GOT3 (cell line): ENCODE results near the gene DSCAM.
"Not testable (repeated sequence)": the region's sequence is repeated elsewhere in the genome, so short reads cannot be mapped to it uniquely, and the experiment has no call there.

Experiments used
- DNase-seq: peaks from one replicate; lab custom pipeline; 2025; ENCODE audit warnings: mixed read lengths; lab: John Stamatoyannopoulos, UW

Gene DSCAM

DNA sequence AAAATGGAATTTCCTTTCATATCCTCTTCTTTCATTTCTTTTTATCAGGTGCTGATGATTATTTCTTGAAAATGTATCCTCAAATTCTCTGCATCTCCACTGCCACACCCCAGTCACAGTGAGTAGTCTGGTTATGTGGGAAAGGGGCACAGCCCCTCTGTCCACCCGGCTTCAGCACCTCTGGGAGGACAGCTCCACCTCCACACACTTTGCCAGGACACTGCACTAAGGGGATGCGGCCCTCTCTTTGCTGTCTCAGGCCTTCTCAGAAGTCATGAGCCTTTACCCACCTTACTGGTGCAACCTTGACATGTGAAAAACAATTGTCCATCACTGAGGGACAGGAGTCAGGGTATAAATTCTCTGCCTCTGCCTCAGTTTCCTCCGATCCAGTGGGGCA lies 546.7 kb downstream of the DSCAM start:
- DNase-seq, result no peak

DNA sequence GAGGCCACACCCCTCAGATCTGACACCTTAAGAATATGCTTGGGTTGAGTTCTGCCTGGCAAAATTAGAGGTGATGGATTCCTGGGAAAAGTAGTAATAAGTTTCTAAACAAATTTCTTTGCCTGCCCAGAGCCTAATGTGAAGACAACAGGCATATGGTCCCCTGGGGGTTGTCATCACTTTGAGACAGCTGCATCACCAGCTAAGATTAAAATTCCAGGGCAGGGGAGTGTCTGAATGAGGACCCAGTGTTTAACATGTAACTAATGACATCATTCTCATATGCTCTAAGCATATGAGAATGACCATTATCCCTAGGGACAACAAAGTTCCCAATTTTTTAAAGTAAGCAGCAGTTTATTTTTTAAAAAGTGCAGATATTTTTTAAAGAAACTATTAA lies 547.5 kb downstream of the DSCAM start:
- DNase-seq, result no peak

DNA sequence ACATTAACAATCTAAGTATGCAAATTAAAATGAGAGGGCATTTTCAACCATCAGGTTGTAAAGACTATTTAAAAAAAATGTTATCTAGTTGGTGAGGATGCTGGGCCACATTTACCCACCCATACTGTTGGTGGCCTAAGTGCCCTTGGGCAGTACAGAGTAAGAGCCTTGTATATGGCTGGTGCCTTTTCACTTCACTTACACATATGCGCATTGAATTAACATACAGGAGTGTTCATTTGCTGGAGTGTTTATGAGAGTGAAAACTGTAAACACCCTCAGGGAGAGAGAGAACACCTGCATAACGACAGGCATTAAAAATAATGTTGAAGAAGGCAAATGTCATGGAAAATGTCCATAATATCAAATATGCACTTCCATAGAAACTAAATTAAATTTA lies 552.6 kb downstream of the DSCAM start:
- no peak for DNase-seq

DNA sequence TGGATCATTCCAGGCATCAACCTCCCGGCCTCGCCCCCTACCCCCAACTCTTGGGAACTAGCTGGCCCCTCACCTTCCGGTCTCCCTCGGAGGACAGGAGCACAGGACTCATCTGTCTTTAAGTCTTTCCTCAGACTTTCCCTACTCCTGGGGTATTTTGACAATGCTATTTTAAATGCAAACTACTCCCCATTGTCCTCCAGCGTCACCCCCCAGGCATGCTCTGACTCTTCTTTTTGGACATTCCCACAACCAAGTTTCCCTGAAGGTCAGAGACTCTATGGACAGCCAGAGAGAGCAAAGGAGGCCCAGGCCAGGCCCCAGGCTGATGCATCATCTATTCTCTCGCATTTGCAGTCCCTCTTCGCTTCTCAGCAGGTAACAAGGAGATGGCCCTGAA lies 555.4 kb downstream of the DSCAM start:
- no peak for DNase-seq

- no peak for DNase-seq
Measured at GRCh38 chr21:40284409-40284808, 562.5 kb downstream of the DSCAM start.

GRCh38 chr21:40282912-40283886 lies 563.8 kb downstream of the DSCAM start:
- no peak for DNase-seq

DNA sequence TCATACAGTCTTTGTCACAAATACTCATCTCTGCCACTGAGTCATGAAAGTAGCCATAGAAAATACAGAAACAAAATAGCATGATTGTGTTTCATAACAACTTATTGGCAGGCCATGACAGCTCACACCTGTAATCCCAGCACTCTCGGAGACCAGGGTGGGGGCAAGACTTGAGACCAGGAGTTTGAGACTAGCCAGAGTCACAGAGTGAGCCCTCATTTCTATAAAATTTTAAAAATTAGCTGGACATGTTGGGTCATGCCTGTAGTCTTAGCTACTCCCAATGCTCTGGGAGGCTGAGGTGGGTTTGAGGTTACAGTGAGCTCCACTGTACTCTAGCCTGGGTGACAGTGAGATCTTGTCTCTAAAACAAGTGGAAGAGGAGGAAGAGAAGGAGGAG lies 568.6 kb downstream of the DSCAM start:
- no peak for DNase-seq

DNA sequence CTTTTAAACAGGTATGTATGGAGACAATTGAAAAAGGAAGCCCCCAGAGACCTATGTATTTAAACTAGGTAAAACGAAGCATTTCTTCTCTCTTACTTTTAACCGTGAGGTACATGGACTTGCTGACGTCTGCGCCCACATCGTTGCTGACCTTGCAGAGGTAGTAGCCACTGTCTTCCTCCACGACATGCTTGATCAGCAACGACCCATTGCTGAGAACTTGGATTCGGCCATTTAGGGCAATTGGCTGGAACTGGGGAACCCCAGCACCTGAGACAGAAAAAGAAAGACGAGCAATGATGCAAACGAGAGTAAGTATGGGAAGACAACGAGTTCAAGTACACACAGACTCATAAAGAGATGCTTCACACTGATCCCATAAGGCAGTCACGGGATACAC lies 571.0 kb downstream of the DSCAM start:
- DNase-seq, result no peak

DNA sequence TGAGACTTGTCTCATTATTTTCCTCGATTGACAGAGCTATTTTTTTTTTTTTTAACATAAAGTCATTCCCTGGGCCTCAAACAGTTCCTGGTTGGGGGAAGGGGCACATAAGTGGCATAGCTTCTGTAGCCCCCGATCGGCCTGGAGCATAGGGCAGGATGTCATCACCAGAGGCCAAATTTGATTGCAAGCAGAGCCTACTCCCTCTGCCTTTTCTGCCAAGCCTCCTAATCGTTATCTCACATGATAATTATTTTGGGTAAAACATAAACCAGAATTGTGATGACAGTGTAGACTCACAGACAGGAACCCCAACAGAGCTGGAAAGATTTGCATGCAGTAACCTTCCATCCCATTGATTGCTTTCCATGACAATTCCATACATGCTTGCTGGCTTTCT lies 574.9 kb downstream of the DSCAM start:
- DNase-seq, result no peak

DNA sequence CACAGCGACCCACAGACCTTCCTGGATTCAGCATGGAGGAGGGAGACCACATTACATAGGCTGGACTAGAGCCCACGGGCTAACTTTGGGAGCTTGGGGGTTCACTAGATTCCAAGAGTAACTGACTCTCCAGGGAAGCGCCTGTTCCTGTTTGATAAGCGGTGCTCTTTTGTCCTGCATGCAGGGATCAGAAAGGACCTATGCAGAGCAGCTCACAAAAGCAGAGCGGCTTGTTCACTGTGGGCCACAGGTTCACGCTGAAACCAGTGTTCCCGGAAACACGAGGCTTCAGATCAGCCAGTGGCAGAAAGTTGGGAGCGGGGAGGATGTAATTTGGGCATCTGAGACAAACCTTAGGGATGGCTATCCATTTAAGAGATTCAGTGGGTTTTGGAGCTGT lies 575.8 kb downstream of the DSCAM start:
- no peak for DNase-seq

DNA sequence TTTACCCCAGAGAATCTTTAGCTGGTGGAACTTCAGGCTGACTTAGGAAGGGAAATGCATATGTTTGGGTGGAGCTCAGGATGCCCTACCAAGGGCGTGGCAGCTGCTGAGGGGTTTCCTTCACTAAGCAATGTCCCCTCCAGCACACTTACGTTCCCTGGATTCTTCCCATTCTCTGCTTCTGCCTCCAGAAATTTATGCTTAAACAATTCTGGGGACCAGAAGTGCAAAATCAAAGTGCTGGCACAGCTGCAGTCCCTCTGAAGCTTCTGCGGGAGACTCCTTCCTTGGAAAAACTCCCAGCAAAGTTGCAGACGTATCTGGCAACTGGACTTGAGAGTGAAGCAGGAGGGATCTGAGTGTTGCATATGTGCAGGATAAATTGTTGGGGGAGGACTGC lies 576.9 kb downstream of the DSCAM start:
- DNase-seq, result no peak

GRCh38 chr21:40269239-40269638 lies 577.7 kb downstream of the DSCAM start:
- DNase-seq, result no peak

DNA sequence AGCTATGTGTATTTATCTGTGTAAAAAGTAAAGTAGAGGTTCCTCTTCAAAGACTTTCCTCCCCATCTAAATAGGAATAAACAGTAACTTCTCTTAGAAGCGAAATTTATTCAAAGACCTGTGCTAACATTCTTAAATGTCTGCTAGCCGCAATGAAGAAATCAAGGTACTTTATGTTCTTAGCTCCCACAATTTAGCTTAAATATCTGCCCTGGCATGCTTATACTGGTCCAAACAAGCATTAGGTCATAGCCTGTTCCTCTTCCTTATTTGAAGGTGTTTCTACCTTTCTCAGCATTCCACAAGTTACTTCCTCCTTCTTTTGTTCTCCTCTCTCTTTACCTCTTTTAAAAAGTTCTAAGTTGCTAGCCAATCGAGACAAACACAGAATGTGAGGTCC lies 588.5 kb downstream of the DSCAM start:
- DNase-seq, result not testable (repeated sequence)

GRCh38 chr21:40257342-40257741 lies 589.6 kb downstream of the DSCAM start:
- DNase-seq, result no peak

- DNase-seq, result no peak
Measured at GRCh38 chr21:40255518-40256444, 591.2 kb downstream of the DSCAM start.

GRCh38 chr21:40254540-40255465 lies 592.2 kb downstream of the DSCAM start:
- no peak for DNase-seq

GRCh38 chr21:40253112-40253511 lies 593.8 kb downstream of the DSCAM start:
- DNase-seq, result no peak

GRCh38 chr21:40250514-40251294 lies 596.3 kb downstream of the DSCAM start:
- no peak for DNase-seq

DNA sequence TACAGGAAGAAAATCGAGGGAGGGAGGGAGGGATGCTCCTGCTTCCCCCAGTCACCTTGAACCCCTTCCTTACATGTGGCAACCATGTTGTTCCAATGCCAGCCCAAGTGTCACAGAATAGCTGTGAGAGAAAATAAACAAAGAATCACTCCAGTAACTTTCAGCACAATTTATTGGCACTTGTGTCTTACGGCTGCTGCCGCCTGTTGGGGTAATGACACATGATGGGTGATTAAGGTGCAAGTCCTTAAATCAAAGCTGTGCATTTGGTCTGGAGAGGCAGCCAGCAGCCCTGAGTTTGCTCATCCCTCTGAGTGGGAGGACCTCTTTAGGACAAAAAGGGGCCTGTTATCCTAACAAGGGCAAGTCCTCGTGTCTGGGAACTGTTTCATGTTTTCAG lies 602.0 kb downstream of the DSCAM start:
- no peak for DNase-seq

GRCh38 chr21:40243685-40244084 lies 603.3 kb downstream of the DSCAM start:
- no peak for DNase-seq
